Spleen (tissue), 11 donors: ENCODE measurements around the gene RABGGTA. TPM values are rescaled to one million over a fixed set of nuclear protein-coding genes. Genes with fewer than 3 reads are reported as not detected.

Source experiments
- DNase-seq: peaks from one replicate; pipeline ENCODE4 v3.0.0-alpha.2; 2020
- H3K27ac ChIP-seq, 8 donors: fragments of 200-600 bp; sonication (generic) in 7 of 8; 1 replicate in 4 of 8; 2 replicates in 4 of 8; pipeline versions ENCODE4 v1.5.0 to v1.8.0; 2016 to 2021; ENCODE audit warnings: inconsistent platforms in 4 of 8, mild to moderate bottlenecking in 4 of 8, moderate library complexity in 1 of 8
- H3K27me3 ChIP-seq, 7 donors: fragments of 200-600 bp; sonication (generic) in 6 of 7; replicated peaks in 1 of 7; 1 replicate in 4 of 7; 2 replicates in 3 of 7; pipeline versions ENCODE4 v1.5.0 to v1.8.0; 2016 to 2021; ENCODE audit warnings: inconsistent platforms in 3 of 7, mild to moderate bottlenecking in 1 of 7
- H3K36me3 ChIP-seq, 6 donors: fragments of 200-600 bp; sonication (generic) in 5 of 6; 1 replicate in 4 of 6; 2 replicates in 2 of 6; pipeline versions ENCODE4 v1.5.0 to v1.8.0; 2016 to 2021; ENCODE audit warnings: inconsistent platforms in 2 of 6
- H3K4me1 ChIP-seq, 6 donors: fragments of 200-600 bp; sonication (generic) in 5 of 6; 1 replicate in 3 of 6; 2 replicates in 3 of 6; pipeline versions ENCODE4 v1.5.0 to v1.8.0; 2016 to 2021; ENCODE audit warnings: inconsistent platforms in 3 of 6
- H3K4me3 ChIP-seq, 8 donors: fragments of 200-600 bp; sonication (generic) in 7 of 8; 1 replicate in 4 of 8; 2 replicates in 4 of 8; pipeline versions ENCODE4 v1.5.0 to v1.8.0; 2016 to 2021; ENCODE audit warnings: inconsistent platforms in 4 of 8, mild to moderate bottlenecking in 4 of 8, moderate library complexity in 2 of 8
- H3K9me3 ChIP-seq, 8 donors: fragments of 200-600 bp; sonication (generic) in 7 of 8; 1 replicate in 4 of 8; 2 replicates in 4 of 8; pipeline versions ENCODE4 v1.5.0 to v1.8.0; 2016 to 2021; ENCODE audit warnings: inconsistent platforms in 4 of 8
- CTCF ChIP-seq, 11 experiments: fragments of 200-600 bp in 7 of 11; fragments of 450-650 bp in 4 of 11; sonication (generic) in 4 of 11; IDR thresholded peaks in 8 of 11; conservative IDR thresholded peaks in 3 of 11; 1 replicate in 7 of 11; 2 replicates in 4 of 11; pipeline versions ENCODE4 v1.4.0 to v1.8.0; 2016 to 2021; ENCODE audit warnings: antibody characterized with exemption in 11 of 11, inconsistent platforms in 4 of 11, mild to moderate bottlenecking in 1 of 11
- POLR2A ChIP-seq, 3 donors: fragments of 450-650 bp; IDR thresholded peaks; one replicate each; pipeline ENCODE4 v1.5.1; 2017; ENCODE audit warnings: antibody characterized with exemption in 3 of 3, mild to moderate bottlenecking in 1 of 3
- POLR2AphosphoS5 ChIP-seq, 3 donors: sonication (generic); formaldehyde crosslinking; IDR thresholded peaks; one replicate each; pipeline ENCODE4 v1.5.1; 2017; ENCODE audit warnings: antibody characterized with exemption in 3 of 3
- WGBS, 5 donors: extraction: QIAGEN DNeasy Blood & Tissue Kit in 3 of 5; methylation state at CpG; one replicate each; pipeline versions ENCODE4 v1.1.5 to v1.1.7; 2013 to 2018; 5-methylcytosine and 5-hydroxymethylcytosine counted together
- intact Hi-C: fragments of 100-400 bp; cut with DNase I; formaldehyde crosslinking; loops from one replicate; pipeline ENCODE4 v1.15.0; 2023; ENCODE audit warnings: low total_unique reads
- polyA plus RNA-seq, 3 donors: library from polyadenylated mRNA; stranded (reverse); fragments of 200-250 nt; gene quantifications; one replicate each; pipeline ENCODE4 v1.2.1, GENCODE V29; 2013
- total RNA-seq, 7 donors: library from RNA; depleted of rRNA in 3 of 7; stranded (reverse); fragments of >200 nt in 3 of 7; fragmentation: NEBNext Ultra II Directional in 4 of 7; extraction: Animal tissue kit (Norgen Biotek cat#: 25700) in 4 of 7; gene quantifications; one replicate each; pipeline versions ENCODE4 v1.1.0 to v1.2.1, GENCODE V29; 2016 to 2021
- donor health status: healthy with polysubstance abuse.
- donor health status: DM: no; HTN: no; CAD: no; lungs with moderate emphysema.
- donor health status: DM: no; HTN: no; CAD: no.
- donor health status: Bipolar disorder and iron deficiency.
- donor health status: healthy.
- donor health status: DM: no; HTN: no; CAD: no.
- donor health status: DM: yes; HTN: yes; CAD: no.

Gene RABGGTA
- total and polyA plus RNA-seq, 10 donors = 22.5 to 63.0 (median 47.0) TPM

- Histone ChIP-seq H3K27me3 (no peaks in the 10 kb centered on the region), H3K4me3 (peak within 1 kb of the TSS; percentile 64 to 88 (median 76)), H3K4me1 (peaks cover 59 to 100% (median 91%) of the 10 kb centered on the region in 6 donors), H3K36me3 (peaks cover 0 to 42% (median 20%) of the 10 kb centered on the region in 6 donors), H3K27ac (peak within 1 kb of the TSS; percentile 91 to 98 (median 96)), H3K9me3 (no peaks in the 10 kb centered on the region)
- TF ChIP-seq CTCF (IDR thresholded peaks at IDR 0.05 in 8 of 11, conservative IDR thresholded peaks at IDR 0.05 in 3 of 11) = peak in 10 of 11 experiments; percentile 23 to 75 (median 54)
- TF ChIP-seq POLR2AphosphoS5 (IDR thresholded peaks at IDR 0.05) = peak; percentile 74 to 89 (median 87)
- TF ChIP-seq POLR2A (IDR thresholded peaks at IDR 0.05) = peak; percentile 6 to 41 (median 12)
- peak; percentile 96 for DNase-seq
- intact Hi-C loops = no loop called here
- 2 to 12% (median 4%) methylated on average over 15 to 99 of the region's 99 CpGs for WGBS, 5 donors
Observed at GRCh38 chr14:24310646-24311604, 39.5 kb upstream of the RABGGTA start, which contains the start of gene LTB4R. Gene LTB4R (plus strand): TSS chr14:24311502. CDS start chr14:24315652, 4,150 bp downstream.

DNA sequence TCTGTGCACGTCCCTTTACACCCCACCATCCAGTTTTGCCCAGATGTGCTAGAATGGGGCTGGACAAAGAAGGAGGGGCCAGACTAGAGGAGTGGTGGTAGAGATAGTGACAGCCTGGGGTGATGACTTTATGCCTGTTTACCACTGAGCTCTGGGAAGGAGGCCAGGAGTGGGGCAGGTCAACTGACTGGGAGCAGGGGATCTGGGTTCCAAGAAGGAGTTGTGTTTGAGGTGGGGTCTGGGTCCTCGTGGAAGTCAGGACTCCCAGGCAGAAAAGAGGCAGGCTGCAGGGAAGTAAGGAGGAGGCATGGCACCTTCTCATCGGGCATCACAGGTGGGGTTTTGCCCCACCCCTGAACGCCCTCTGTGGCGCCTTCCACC, 38.9 kb upstream of the RABGGTA start:
- peaks cover 4 to 45% (median 27%) of the 10 kb centered on the region in 6 donors for H3K36me3 ChIP-seq
- H3K4me1 ChIP-seq = peaks cover 55 to 100% (median 87%) of the 10 kb centered on the region in 6 donors
- no peaks in the 10 kb centered on the region for H3K9me3 ChIP-seq
- peak overlapping the region; percentile 91 to 98 (median 96) for H3K27ac ChIP-seq
- H3K4me3 ChIP-seq = peak overlapping the region; percentile 64 to 88 (median 76)
- WGBS, 5 donors = 17 to 23% (median 19%) methylated on average over 4 to 5 of the region's 5 CpGs
- no peak for TF ChIP-seq POLR2A (IDR thresholded peaks at IDR 0.05)
- intact Hi-C loops = no loop called here
- no peak for DNase-seq
- H3K27me3 ChIP-seq = no peaks in the 10 kb centered on the region

DNA sequence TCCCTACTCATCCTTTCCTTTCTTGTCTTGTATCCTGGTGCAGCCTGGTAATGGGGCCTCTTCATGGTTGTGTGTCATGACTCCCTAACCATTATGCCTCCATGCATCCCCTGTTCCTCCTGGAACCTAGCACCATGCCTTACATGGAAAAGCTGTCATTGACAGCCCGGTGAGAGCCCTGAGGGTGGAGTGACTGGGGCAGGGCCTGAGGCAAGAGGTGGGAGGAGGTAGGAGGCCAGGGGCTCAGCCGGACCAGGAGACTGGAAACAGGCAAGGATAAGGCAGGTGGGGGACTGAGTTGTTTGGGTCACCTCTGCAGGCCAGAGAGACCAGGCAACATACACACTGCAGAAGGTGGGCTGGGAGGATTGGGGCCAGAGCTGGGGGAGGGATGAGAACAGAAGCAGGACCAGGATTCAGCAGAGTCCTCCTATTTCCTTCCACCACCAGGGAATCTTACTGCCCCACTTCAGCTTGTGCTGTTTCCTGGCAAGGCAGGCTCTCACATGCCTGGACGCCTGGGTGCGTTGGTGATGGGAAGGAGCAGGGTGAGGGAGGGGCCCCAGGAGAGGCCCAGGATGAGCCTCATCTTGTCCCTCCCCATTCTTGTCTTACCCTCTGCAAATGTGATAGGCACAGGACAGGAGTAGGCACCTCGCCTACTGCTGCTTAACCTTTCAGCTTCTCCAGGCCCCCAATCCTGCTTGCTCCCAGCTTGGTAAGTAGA, 38.3 kb upstream of the RABGGTA start, which contains the start of gene LTB4R2:
TSS of gene LTB4R2 (plus strand) at position 603 of the 727 bp plus-strand sequence. CDS start 525 bp downstream, outside the sequence.
- Histone ChIP-seq H3K9me3 (no peaks in the 10 kb centered on the region), H3K4me1 (peaks cover 49 to 100% (median 86%) of the 10 kb centered on the region in 6 donors), H3K27me3 (no peaks in the 10 kb centered on the region), H3K4me3 (peak within 1 kb of the TSS; percentile 64 to 88 (median 76)), H3K27ac (peak within 1 kb of the TSS; percentile 91 to 98 (median 96)), H3K36me3 (peaks cover 4 to 51% (median 33%) of the 10 kb centered on the region in 6 donors)
- 47 to 82% (median 53%) methylated on average over 5 of the region's 5 CpGs for WGBS, 5 donors
- TF ChIP-seq POLR2AphosphoS5 (IDR thresholded peaks at IDR 0.05) (no peak), POLR2A (IDR thresholded peaks at IDR 0.05) (no peak), CTCF (IDR thresholded peaks at IDR 0.05 in 8 of 11, conservative IDR thresholded peaks at IDR 0.05 in 3 of 11) (no peak)
- intact Hi-C loops = no loop called here
- no peak for DNase-seq

DNA sequence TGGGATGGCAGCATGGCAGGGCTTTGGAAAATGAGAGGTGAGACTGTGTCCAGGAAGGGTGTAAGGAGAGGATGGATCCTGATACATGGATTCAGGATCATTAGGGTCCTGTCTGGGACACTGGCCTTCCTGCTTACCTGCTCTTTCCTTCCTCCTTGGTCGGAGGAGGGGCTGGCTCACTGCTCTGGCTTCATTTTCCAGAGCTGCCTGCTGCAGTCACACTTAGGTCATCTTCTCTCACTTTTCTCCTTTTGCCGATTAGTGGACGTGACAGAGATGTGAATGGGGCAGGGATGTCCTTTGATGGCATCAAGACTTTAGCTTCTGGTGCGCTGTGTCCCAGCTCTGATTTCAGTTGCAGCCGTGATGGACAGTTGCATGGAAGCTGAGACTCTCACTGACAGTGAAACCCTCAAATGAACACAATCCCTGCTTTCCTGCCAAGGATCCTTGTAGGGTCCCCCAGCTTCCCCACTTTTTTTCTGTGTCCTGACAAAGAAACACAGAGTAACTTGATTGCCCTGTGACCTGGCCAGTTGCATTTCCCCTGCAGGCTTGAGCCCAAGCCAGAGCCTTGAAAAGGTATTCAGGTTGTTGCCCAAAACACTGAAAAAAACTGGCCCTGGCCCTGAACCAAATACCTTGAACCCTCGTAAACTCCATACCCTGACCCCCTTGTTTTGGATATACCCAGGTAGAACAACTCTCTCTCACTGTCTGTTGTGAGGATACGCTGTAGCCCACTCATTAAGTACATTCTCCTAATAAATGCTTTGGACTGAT, 37.1 kb upstream of the RABGGTA start:
- Histone ChIP-seq H3K4me1 (peaks cover 38 to 97% (median 80%) of the 10 kb centered on the region in 6 donors), H3K4me3 (peak overlapping the region in 3 of 8 donors; percentile 73 to 87 (median 79)), H3K9me3 (no peaks in the 10 kb centered on the region), H3K36me3 (peaks cover 4 to 63% (median 44%) of the 10 kb centered on the region in 6 donors), H3K27ac (peak overlapping the region in 7 of 8 donors; percentile 9 to 98 (median 97)), H3K27me3 (no peaks in the 10 kb centered on the region)
- TF ChIP-seq POLR2AphosphoS5 (IDR thresholded peaks at IDR 0.05) = no peak
- TF ChIP-seq CTCF (IDR thresholded peaks at IDR 0.05 in 8 of 11, conservative IDR thresholded peaks at IDR 0.05 in 3 of 11) = peak in 6 of 11 experiments; percentile 6 to 63 (median 44)
- TF ChIP-seq POLR2A (IDR thresholded peaks at IDR 0.05) = no peak
- intact Hi-C loops = no loop called here
- 73 to 83% (median 78%) methylated on average over 7 of the region's 7 CpGs for WGBS, 5 donors
- no peak for DNase-seq
